Inferior parietal cortex (tissue), 1 donor: ENCODE results near the gene CCDC12.

Source experiments
- DNase-seq: peaks from one replicate; pipeline ENCODE4 v3.0.0-alpha.2; 2016; ENCODE audit errors: extremely low spot score

Gene CCDC12

DNA sequence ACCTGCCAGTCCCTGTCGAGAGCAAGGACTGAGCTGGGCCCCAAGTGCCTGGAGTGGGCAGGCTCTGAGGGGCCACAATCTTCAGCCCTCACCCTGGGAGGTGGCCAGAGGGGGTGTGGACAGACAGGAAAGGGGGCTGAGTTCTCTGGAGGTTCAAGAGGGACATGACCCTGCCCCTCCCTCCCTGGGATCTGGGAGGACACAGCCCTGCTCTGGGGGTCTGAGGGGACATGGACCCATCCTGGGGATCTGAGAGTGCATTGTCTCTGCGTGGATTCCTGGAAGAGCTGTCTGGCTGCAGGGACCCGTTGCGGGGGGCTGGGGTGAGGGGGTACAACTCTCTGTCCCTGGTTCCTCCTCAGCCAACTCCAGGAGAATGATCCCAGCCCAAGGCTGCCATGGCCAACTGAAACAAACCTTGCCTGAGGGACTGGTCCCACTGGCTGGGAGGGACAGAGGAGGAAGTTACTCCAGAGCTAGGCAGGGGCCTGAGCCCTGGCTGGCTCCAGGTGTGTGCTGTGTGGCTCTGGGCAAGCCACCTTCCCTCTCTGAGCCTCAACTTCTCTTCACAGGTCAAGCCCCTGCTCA, 70.0 kb downstream of the CCDC12 start:
- DNase-seq = no peak

DNA sequence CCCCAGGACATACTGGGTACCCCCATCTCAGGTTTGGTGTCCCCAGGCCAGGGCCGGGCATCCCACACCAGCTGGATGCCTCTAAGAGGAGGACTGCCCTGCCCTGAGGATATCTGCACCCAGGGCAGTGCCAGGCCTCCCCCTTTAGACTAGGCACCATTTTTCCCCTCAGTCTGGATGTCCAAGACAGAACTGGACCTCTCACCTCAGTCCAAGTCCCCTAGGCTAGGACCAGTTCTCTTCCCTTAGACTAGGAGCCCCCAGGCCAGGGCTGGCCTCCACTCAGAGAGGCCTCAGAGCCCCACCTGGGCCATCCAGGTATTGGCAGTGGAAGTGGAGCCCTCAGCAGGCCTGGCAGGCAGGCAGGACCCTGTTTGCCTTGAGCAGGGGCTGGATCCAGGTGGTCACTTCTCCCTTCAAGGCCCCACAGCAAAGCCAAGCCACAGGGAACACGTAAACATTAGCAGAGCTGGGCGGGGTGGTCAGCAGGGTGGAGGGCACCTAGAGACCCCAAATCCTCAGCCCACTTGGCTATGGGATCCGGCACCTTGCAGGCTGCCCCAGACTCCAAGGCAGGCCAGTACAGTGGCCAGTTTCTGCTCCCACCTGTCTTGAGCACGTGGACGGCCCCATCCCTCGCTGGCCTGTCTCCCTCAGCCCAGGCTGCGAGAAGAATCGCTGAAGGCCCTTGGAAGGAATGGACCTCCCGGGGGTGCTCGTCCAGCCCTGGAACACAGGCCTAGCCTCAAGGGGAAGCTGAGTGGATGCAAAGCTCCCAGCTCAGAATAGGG, 70.7 kb downstream of the CCDC12 start:
- no peak for DNase-seq

DNA sequence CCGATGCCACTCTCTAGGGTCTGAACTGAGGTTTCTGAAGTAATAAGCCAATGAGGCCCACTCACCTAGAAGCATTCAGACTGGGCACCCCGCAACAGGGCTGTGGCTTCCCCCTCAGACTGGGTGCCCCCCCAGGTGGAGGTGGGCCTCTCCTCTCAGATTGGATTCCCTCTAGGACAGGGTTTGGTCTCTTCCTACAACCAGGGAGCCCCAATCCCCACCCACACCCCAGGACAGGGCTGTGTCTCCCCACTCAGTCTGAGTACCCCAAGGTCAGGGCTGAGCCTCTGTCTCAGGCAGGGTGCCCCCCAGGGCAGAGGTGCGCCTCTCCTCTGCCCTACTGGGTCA, 71.4 kb downstream of the CCDC12 start:
- no peak for DNase-seq

DNA sequence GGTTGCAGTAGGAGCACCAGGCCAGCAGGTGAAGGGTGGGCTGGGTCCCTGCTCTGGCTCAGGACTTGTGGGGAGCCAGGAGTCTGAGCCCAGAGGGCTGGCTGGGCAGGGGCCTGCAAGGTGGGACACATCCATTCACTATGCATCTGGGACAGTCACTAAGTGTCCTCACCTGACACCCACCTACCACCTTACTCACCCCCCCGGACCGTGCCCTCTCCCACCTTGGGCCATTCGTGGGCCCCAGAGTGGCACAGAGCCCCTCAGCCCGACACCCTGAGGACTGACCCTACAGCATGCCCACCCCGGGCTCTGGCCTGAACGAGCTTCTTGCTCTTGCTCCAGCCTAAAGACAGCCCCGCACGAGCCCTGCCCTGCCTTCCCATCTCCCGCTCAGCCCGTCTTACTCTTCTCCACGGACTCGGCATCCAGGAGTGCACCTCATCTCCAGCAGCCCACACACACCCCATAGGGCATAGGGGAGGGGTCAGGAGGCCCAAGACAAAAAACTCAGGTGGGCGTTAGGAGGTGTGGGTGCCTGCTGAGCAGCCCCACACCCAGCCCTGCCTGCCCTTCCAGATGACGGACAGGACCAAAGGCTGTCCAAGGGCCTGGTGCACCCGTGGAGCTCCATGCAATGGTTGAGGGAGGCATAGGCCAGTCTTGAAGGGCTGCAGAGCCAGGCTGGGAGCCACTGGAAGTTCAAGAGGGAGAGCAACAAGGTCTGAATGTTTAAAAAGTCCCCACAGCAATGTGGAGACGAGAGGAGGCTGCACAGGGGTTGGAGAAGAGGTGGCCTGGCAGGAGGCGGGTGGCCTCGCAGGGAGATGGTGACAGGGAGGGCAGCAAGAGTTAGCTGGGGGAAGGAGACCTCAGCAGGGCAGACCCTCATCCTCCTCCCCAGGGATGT, 72.0 kb downstream of the CCDC12 start:
- DNase-seq = no peak

DNA sequence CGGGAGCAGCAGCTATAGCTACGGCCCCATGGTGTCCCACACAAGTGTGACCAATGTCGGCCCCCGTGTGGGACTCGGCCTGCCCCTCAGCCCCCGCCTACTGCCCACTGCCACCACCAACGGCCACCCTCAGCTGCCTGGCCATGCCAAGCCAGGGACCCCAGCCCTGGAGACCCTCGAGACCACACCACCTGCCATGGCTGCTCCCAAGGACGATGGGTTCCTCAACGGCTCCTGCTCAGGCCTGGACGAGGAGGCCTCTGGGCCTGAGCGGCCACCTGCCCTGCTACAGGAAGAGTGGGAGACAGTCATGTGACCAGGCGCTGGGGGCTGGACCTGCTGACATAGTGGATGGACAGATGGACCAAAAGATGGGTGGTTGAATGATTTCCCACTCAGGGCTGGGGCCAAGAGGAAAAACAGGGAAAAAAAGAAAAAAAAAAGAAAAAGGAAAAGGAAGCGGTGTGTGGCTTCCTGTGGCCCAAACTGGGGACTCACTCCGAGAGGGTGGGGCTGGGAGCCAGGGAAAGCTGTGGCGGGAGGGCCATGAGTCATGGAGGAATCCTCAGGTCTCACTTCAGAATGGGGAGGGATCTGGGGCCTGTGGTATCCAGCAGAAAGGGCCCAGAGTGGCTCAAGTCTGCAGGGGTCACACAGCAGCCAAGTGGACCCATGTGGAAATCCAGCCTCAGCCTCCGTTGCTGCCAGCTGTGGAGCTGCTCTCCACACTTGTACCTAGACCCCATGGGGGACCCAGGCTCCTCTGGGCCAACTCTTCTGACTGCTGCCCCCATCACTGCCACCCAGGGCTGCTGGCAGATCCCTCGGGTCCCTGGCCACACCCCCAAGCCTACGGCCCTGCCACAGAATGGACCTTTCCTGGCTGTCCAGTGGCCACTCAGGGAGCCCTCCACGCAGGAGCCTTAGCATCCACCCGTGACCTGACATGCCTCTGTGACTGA, 72.9 kb downstream of the CCDC12 start:
- no peak for DNase-seq

DNA sequence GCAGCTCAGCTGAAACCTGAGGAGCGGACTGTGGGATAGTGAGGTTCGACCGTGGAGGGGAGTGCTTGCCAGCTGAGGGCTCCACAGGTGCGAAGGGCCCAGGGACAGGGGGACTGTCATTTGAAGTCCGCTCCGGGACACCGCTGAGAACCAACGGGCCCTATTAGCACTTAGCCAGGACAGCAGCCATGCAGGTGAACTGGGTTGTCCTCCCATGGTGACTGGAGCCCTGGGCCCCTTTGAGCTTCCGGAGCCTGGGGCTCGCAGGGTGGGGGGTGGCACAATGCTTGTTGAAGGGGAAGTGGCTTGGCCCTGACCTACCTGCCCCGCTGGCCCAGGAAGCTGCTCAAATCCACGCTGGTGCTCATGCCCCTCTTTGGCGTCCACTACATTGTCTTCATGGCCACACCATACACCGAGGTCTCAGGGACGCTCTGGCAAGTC, 74.3 kb downstream of the CCDC12 start:
- no peak for DNase-seq

DNA sequence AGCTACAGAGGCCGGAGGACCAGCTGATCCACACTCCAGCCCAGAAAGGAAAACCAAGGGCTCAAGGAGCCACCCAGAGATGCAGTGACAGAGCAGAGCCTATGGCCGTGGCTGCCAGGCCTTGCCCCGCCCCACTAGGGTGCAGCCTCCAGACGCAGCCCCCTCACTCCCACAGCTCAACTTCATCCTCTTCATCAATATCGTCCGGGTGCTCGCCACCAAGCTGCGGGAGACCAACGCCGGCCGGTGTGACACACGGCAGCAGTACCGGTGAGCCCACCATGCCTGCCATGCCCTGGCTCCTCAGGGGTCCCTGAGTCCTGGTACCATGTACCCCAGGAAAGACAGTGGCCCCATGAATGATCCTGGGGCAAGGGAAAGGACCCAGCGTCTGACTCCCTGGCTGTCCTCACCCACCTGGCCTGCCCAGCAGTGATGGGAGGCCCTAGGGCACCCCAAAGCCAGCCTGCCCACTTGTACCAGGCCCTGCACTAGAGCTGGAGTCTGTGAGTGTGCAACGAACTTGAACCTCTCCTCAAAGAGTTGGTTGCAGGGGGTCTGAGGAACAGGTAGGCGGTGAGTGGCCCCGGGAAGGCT, 74.9 kb downstream of the CCDC12 start:
- no peak for DNase-seq

DNA sequence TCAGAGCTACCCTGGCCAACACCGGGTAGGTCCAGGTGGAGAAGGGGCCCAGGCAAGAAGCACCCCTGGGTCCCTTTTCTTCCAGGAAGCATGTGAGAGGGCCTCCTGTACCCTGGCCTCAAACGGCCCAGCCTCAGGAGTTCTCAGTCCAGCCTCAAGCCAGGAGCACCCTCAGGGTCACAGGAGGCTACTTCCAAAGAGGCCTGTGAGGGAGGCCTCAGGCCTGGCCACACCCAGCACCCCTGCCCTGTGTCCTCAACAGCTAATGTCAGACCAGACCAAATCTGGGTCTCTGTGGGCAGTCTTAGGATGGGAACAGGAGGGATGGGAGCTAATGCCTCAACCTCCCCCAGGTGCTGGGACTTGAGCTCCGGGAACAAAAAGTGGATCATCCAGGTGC, 75.5 kb downstream of the CCDC12 start:
- no peak for DNase-seq

DNA sequence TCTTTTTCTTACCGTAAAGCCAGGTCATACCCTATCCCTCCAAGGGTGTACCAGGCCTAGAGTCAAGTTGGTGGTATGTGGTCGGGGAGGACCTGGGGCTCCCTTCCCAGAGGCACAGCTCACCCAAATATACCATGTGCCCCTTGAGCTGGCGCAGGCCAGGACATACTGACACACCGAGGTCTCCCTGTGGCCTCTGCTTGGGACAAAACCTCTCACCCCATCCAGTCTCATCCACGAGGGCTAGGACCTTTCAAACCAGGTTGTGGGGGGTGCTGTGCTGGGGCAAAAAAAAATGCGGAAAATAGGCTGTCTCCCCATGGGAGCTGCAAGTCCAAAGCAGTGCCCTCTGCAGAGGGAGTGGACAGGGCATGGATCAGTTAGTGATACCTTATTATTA, 76.2 kb downstream of the CCDC12 start:
- DNase-seq = no peak

DNA sequence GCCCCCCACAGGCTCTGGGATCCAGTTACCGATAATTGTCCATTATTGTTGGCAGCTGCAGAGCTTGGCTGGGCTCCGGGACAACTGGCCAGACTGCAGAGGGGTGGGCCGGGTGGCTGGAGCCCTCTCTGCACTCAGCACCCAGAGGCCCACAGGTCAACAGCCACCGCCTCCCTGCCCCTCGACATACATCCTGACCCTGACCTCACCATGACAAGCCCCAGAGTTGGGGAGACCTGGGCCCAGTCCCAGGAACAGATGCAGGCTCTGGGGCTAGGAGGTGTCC, 76.6 kb downstream of the CCDC12 start:
- DNase-seq = no peak

DNA sequence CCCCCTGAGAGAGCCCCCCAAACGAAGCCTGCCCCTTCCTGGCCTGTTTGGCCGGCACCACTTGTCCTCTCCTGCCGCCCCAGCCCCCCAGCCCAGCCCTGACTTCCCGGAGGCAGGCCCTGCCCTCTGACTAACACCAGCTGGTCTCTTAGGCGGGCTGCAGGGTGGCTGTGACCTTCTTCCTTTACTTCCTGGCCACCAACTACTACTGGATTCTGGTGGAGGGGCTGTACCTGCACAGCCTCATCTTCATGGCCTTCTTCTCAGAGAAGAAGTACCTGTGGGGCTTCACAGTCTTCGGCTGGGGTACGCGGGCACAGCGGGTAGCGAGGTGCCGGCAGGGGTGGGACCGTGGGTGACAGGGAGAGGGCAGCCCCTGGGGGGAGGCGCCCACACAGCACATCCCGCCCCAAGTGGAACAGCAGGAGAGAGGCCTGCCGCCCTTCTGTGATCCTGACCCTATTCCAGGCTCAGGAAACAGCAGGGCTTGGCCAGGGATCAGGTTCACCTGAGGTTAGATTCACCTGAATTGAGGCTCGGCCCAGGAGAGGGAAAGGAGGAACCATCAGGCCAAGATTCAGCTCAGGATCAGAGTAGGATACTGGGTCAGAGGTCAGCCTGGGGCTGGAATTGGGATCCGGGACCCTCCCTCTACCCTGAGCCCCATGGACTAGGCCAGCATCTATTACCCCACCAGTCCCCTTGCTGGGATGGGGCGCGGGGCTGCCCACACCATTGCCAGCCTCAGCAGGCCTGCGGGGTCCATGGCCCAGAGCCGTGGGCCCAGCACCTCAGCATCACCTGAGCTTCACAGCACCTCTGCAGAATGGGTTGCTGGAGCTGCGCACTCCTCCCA, 77.2 kb downstream of the CCDC12 start:
- no peak for DNase-seq

DNA sequence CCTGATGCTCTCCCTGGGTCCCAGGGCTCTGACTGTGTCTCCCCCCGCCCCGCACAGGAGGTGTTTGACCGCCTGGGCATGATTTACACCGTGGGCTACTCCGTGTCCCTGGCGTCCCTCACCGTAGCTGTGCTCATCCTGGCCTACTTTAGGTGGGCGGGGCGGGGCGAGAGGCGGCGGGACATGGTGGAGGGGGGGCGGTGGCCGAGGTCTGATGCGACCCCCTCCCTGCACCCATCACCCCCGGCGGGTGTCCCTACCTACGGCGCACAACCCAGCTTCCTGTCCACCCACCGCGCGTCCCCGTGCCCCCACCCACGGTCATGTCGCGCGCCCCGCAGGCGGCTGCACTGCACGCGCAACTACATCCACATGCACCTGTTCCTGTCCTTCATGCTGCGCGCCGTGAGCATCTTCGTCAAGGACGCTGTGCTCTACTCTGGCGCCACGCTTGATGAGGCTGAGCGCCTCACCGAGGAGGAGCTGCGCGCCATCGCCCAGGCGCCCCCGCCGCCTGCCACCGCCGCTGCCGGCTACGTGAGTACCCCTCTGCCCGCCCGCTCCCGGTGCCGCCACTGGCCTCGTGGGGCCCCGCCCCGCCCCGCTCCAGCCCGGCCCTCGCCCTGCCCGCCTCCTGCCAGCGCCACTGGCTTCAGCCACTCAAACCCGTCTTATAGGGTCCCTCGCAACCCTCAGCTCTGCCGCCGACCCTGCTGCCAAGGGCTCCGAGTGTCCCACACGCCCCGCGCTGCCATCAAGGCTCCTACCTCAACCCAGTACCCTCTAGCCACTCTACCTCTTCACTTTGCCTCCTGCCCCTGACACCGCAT, 78.0 kb downstream of the CCDC12 start:
- no peak for DNase-seq

DNA sequence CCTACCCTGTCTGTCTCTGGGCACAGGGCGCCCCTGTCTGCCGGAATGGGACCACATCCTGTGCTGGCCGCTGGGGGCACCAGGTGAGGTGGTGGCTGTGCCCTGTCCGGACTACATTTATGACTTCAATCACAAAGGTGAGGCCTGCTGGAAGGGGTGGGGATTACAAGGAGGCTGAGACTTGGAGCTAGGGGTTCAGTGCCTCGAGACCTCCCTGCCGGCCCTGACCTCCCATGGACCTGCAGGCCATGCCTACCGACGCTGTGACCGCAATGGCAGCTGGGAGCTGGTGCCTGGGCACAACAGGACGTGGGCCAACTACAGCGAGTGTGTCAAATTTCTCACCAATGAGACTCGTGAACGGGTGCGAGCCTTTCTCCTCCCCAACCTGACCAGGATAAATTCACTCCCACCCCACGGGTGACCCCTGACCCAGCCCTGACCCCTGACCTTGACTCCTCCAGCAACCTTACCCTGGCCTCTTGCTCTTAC, 78.7 kb downstream of the CCDC12 start:
- no peak for DNase-seq

DNA sequence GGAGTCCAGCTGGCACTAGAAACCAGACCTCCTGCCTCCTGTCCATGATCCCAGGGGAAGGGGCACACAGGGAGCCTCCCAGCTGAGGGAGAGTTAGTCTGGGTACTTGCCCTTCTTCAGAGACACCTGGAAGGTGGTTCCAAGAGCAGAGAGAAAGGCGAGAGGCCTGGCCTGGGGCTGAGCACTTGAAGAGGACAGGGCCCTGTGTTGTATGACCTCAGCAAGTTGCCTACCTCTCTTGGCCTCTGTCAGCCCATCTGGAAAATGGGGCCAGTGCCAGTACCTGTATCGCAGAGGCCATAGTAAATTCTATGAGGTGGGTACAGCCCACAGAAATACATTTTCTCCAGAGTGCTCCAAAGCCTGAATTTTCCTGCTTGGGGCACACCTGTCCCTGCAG, 79.5 kb downstream of the CCDC12 start:
- no peak for DNase-seq

DNA sequence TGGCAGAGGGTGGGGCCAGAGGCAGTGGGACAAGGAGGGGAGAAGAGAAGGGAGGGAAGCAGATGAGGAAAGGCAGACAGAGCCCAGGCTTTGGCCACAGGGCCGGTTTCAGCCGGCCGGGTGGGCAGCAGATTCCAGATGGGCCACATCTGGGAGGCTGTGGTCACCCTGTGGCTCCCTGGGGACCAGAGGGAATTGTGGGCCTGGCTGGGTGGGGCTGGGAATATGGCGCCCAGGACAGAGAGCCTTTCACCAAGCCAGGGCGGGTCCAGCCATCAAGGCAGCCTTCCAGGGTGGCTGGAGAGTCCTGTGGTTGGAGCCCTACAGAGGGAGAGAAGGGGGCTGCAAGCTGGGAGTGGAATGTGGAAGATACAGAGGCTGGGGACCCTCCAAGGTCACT, 80.2 kb downstream of the CCDC12 start:
- no peak for DNase-seq

DNA sequence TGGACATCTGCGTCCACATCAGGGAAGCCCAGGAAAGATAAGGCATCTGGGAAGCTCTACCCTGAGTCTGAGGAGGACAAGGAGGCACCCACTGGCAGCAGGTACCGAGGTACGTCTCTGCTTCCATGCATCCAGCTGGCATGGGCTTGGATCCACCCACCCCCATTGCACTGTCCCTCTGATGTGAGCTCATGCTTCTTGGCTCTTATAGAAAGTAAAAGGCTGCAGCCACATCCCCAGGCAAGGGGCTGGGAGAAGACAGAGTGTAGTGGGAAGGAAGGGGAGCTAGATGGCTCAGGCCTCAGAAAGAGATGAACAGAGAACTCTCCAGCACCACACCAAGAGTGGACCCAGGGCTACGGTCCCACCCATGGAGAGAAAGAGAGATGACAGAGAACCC, 80.8 kb downstream of the CCDC12 start:
- DNase-seq = no peak

DNA sequence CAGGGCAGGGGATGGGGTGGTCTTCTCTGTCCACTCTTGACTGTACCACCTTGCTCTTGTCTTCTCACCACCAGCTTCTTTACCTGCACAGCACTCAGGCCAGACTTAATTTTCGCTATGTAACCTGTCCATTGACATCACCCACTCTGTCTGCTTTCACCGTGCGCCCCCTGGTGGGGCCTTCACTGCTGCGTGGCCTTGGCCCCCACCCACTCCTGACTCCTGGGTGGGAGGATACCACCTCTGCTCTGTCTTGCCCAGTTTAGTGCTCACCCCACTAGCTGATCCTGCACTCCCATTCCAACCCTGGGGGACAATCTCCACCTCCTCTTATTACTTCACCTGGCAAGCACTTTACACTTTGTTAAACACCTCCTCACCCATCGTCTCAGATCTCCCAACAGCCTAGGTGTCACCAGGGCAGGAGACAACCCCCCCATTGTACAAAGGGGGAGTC, 81.3 kb downstream of the CCDC12 start:
- peak; percentile 42 for DNase-seq

DNA sequence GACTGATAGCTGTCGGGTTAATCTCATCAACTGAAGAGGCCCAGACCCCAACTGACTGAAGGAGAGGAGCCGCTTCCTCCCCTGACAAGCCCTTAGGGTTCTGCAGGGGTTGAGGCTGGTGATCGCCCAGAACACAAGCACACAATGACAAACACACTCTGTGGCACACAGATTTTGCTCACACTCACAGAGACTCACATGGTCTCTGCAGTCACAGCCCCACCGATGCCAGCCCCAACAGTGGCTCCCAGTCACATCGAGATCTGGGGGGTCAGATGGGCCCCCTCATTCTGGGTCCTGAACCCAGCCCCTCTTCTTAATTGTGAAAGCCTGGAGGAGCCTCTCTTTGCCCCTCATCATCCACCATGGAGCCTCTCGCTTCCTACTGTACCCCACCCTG, 82.3 kb downstream of the CCDC12 start:
- DNase-seq = no peak

DNA sequence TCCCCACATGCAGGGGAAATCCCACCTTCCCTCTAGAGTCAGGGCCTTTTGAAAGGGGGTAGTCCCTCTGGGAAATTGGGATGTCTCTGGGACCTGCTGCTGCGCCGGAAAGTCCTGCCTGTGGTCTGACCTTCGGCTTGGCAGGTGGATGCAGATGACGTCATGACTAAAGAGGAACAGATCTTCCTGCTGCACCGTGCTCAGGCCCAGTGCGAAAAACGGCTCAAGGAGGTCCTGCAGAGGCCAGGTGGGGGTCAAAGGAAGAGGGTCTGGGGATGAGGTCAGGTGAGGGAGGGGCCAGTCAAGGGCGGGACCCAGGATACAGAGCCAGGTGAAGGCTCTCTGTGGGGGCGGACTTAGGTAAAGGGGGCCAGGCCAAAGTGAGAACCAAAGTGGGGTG, 82.8 kb downstream of the CCDC12 start:
- DNase-seq = no peak
